DOHH2 (cell line): ENCODE data around the gene RGS7BP.

ENCODE experiments used
- H3F3A ChIP-seq: fragments of 200-600 bp; sonication (generic), shearing (Covaris generic); 2 replicates; pipeline ENCODE4 v1.6.0; 2016; ENCODE audit warnings: antibody characterized with exemption, mild to moderate bottlenecking; ENCODE audit not compliant: control insufficient read depth, insufficient read depth
- H3K27ac ChIP-seq: fragments of 200-600 bp; sonication (generic); 2 replicates; pipeline ENCODE4 v1.5.1; 2014; ENCODE audit warnings: low read depth, mild to moderate bottlenecking, low read length, moderate library complexity
- H3K27me3 ChIP-seq: fragments of 200-600 bp; sonication (generic); 2 replicates; pipeline ENCODE4 v1.6.1; 2014; ENCODE audit warnings: mild to moderate bottlenecking, low read length, mixed read lengths; ENCODE audit not compliant: control insufficient read depth
- H3K36me3 ChIP-seq: fragments of 200-600 bp; sonication (generic); 2 replicates; pipeline ENCODE4 v1.6.1; 2014; ENCODE audit warnings: mild to moderate bottlenecking, low read length, moderate library complexity, mixed read lengths; ENCODE audit not compliant: control insufficient read depth
- H3K4me1 ChIP-seq: fragments of 200-600 bp; sonication (generic); 2 replicates; pipeline ENCODE4 v1.6.1; 2014; ENCODE audit warnings: mild to moderate bottlenecking, low read length, mixed read lengths; ENCODE audit not compliant: control insufficient read depth
- H3K4me2 ChIP-seq: fragments of 200-600 bp; sonication (generic); 2 replicates; pipeline ENCODE4 v1.6.0; 2014; ENCODE audit warnings: mild to moderate bottlenecking, low read length, moderate library complexity
- H3K4me3 ChIP-seq: fragments of 200-600 bp; sonication (generic); 2 replicates; pipeline ENCODE4 v1.5.1; 2014; ENCODE audit warnings: mild to moderate bottlenecking, low read length, mixed read lengths
- H3K79me2 ChIP-seq: fragments of 200-600 bp; sonication (generic); 2 replicates; pipeline ENCODE4 v1.6.1; 2014; ENCODE audit warnings: mild to moderate bottlenecking, low read length, mixed read lengths; ENCODE audit not compliant: control insufficient read depth
- H3K9me2 ChIP-seq: fragments of 200-600 bp; sonication (generic); replicated peaks from 2 replicates; pipeline ENCODE4 v1.6.1; 2014; ENCODE audit warnings: mild to moderate bottlenecking, low read length, mixed read lengths; ENCODE audit not compliant: control insufficient read depth
- H3K9me3 ChIP-seq: fragments of 200-600 bp; sonication (generic); 2 replicates; pipeline ENCODE4 v1.6.1; 2014; ENCODE audit warnings: antibody characterized with exemption, low read length, mixed read lengths; ENCODE audit not compliant: control insufficient read depth, insufficient read depth
- H4K20me1 ChIP-seq: fragments of 200-600 bp; sonication (generic); 2 replicates; pipeline ENCODE4 v1.6.0; 2014; ENCODE audit warnings: low read depth, mild to moderate bottlenecking, antibody characterized with exemption, low read length, moderate library complexity; ENCODE audit not compliant: control insufficient read depth, insufficient read depth
- EZH2phosphoT487 ChIP-seq: fragments of 200-600 bp; sonication (generic); IDR thresholded peaks from 2 replicates; pipeline ENCODE4 v1.6.1; 2017; ENCODE audit warnings: borderline replicate concordance, mild to moderate bottlenecking, antibody characterized with exemption, low read length, moderate library complexity, mixed read lengths
- TF ChIP-seq, protein P1 (sequence below): fragments of 200-600 bp; sonication (generic); IDR thresholded peaks from one replicate; pipeline ENCODE4 v1.5.1; 2014; ENCODE audit warnings: antibody characterized with exemption, mild to moderate bottlenecking, low read depth, low read length; ENCODE audit not compliant: poor library complexity, severe bottlenecking

RGS7BP gene

GRCh38 chr5:64526734-64527439 lies 21.1 kb downstream of the RGS7BP start:
- no peaks in the 10 kb centered on the region for H4K20me1 ChIP-seq
- no peak overlapping the region for H3K27ac ChIP-seq
- TF ChIP-seq EZH2phosphoT487, result no peak
- TF ChIP-seq, protein P1, sequence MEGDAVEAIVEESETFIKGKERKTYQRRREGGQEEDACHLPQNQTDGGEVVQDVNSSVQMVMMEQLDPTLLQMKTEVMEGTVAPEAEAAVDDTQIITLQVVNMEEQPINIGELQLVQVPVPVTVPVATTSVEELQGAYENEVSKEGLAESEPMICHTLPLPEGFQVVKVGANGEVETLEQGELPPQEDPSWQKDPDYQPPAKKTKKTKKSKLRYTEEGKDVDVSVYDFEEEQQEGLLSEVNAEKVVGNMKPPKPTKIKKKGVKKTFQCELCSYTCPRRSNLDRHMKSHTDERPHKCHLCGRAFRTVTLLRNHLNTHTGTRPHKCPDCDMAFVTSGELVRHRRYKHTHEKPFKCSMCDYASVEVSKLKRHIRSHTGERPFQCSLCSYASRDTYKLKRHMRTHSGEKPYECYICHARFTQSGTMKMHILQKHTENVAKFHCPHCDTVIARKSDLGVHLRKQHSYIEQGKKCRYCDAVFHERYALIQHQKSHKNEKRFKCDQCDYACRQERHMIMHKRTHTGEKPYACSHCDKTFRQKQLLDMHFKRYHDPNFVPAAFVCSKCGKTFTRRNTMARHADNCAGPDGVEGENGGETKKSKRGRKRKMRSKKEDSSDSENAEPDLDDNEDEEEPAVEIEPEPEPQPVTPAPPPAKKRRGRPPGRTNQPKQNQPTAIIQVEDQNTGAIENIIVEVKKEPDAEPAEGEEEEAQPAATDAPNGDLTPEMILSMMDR, result no peak
- H3F3A ChIP-seq, result no peaks in the 10 kb centered on the region
- H3K4me1 ChIP-seq, result no peaks in the 10 kb centered on the region
- H3K27me3 ChIP-seq, result no peaks in the 10 kb centered on the region
- H3K9me3 ChIP-seq, result no peaks in the 10 kb centered on the region
- no peak overlapping the region for H3K4me3 ChIP-seq
- no peak overlapping the region for H3K4me2 ChIP-seq
- H3K9me2 ChIP-seq, result no peaks in the 10 kb centered on the region
- H3K79me2 ChIP-seq, result no peaks in the 10 kb centered on the region
- H3K36me3 ChIP-seq, result no peaks in the 10 kb centered on the region

- no peak for TF ChIP-seq EZH2phosphoT487
- TF ChIP-seq, protein P1, result no peak
- Histone ChIP-seq H4K20me1 (no peaks in the 10 kb centered on the region), H3K4me1 (no peaks in the 10 kb centered on the region), H3K27ac (no peak overlapping the region), H3K9me3 (no peaks in the 10 kb centered on the region), H3K4me2 (no peak overlapping the region), H3K27me3 (no peaks in the 10 kb centered on the region), H3K9me2 (no peaks in the 10 kb centered on the region), H3F3A (no peaks in the 10 kb centered on the region), H3K4me3 (no peak overlapping the region), H3K36me3 (no peaks in the 10 kb centered on the region), H3K79me2 (no peaks in the 10 kb centered on the region)
Observed at GRCh38 chr5:64530076-64530475, 24.3 kb downstream of the RGS7BP start.

DNA sequence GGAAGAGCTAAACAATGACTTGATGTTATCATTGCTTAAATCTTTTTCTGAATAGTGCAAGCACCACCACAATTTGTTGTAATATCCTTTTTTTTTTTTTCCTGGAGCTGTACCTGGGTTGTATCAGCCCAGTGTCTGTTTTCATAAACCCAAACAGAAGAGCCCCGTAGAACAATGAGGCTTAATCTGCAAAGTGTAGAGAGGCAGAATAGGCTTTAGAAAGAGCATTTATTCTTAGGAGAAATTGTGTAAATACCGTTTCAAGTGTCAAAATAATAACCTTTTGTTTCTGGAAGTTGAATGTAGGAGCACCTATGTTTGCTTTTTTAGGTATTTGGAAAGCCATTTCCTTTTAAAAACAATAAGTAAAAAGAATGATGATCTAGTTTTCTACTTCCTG lies 26.4 kb downstream of the RGS7BP start:
- Histone ChIP-seq H3K27me3 (no peaks in the 10 kb centered on the region), H3K4me2 (no peak overlapping the region), H3K27ac (no peak overlapping the region), H3K4me3 (no peak overlapping the region), H4K20me1 (no peaks in the 10 kb centered on the region), H3K36me3 (no peaks in the 10 kb centered on the region), H3K9me3 (no peaks in the 10 kb centered on the region), H3K9me2 (no peaks in the 10 kb centered on the region), H3K79me2 (no peaks in the 10 kb centered on the region), H3K4me1 (no peaks in the 10 kb centered on the region), H3F3A (no peaks in the 10 kb centered on the region)
- TF ChIP-seq, protein P1, result no peak
- no peak for TF ChIP-seq EZH2phosphoT487
